Tibial nerve (tissue), 4 donors: ENCODE data around the gene HPSE2. TPM values are rescaled to one million over a fixed set of nuclear protein-coding genes. Genes with fewer than 3 reads are reported as not detected.
"Not testable (repeated sequence)": the region's sequence is repeated elsewhere in the genome, so short reads cannot be mapped to it uniquely, and the experiment has no call there.

ENCODE experiments used
- DNase-seq, 2 donors: peaks; one replicate each; pipeline ENCODE4 v3.0.0-alpha.2; 2019; ENCODE audit warnings: low spot score in 2 of 2
- H3K27ac ChIP-seq, 4 donors: fragments of 200-600 bp; sonication (generic) in 3 of 4; one replicate each; pipeline ENCODE4 v1.5.1; 2017 to 2019; ENCODE audit warnings: mild to moderate bottlenecking in 1 of 4
- H3K27me3 ChIP-seq, 2 donors: fragments of 200-600 bp; sonication (generic) in 1 of 2; one replicate each; pipeline versions ENCODE4 v1.5.1 to v1.6.0; 2017 to 2019
- H3K36me3 ChIP-seq, 3 donors: fragments of 200-600 bp; sonication (generic); one replicate each; pipeline ENCODE4 v1.5.1; 2018 to 2019
- H3K4me1 ChIP-seq, 4 donors: fragments of 200-600 bp; sonication (generic) in 3 of 4; one replicate each; pipeline ENCODE4 v1.5.1; 2017 to 2019
- H3K4me3 ChIP-seq, 4 donors: fragments of 200-600 bp; sonication (generic) in 3 of 4; one replicate each; pipeline ENCODE4 v1.5.1; 2017 to 2019; ENCODE audit warnings: mild to moderate bottlenecking in 1 of 4, moderate library complexity in 1 of 4
- H3K9me3 ChIP-seq, 4 donors: fragments of 200-600 bp; sonication (generic) in 3 of 4; one replicate each; pipeline ENCODE4 v1.5.1; 2017 to 2019
- EP300 ChIP-seq, 2 donors: sonication (generic); formaldehyde crosslinking; IDR thresholded peaks; one replicate each; pipeline ENCODE4 v1.6.1; 2017; ENCODE audit warnings: antibody characterized with exemption in 2 of 2, mild to moderate bottlenecking in 1 of 2
- POLR2A ChIP-seq, 2 donors: fragments of 450-650 bp; IDR thresholded peaks; one replicate each; pipeline ENCODE4 v1.6.1; 2017; ENCODE audit warnings: antibody characterized with exemption in 2 of 2, mild to moderate bottlenecking in 2 of 2, moderate library complexity in 2 of 2
- WGBS, 2 donors: methylation state at CpG; one replicate each; pipeline ENCODE4 v1.1.5; 2018; 5-methylcytosine and 5-hydroxymethylcytosine counted together
- total RNA-seq, 4 donors: library from RNA; depleted of rRNA; stranded (reverse); fragments of >200 nt; gene quantifications; one replicate each; pipeline ENCODE4 v1.1.0, GENCODE V29; 2016
- TF ChIP-seq, protein P1 (sequence below), 5 experiments: fragments of 200-600 bp in 3 of 5; fragments of 450-650 bp in 2 of 5; sonication (generic) in 3 of 5; IDR thresholded peaks; one replicate each; pipeline ENCODE4 v1.5.1; 2016 to 2019; ENCODE audit warnings: antibody characterized with exemption in 5 of 5, mild to moderate bottlenecking in 3 of 5, moderate library complexity in 2 of 5

HPSE2 gene
- total RNA-seq, 4 donors from 2014 or later, result 0.63 TPM; not detected in 3

DNA sequence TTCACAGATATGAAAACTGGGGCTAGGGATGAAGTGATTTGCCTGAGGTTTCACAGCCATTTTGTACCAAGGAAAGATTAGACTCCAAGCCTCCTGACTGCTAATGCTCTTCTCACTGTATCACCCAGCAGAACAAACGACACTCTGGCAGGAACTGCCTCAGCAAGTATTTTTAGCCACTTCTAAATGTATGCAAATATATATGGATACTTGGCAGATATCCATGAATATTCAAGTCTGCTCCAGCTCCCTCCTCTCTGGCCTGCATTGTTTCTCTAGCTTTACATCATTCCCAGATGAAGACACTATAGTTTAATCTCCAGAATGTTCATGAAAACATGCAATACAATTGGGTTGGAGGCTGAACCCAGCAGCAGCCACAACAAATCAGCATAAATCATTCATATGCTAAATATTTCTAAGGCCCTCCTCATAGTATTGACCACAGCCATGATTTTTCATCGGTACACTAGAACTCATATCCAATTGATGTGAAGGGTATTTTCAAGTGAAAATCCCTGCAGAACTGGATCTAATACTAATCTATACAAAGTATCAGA, 65.5 kb downstream of the HPSE2 start:
- TF ChIP-seq POLR2A (IDR thresholded peaks at IDR 0.05) (no peak), EP300 (IDR thresholded peaks at IDR 0.05) (no peak)
- TF ChIP-seq, protein P1, sequence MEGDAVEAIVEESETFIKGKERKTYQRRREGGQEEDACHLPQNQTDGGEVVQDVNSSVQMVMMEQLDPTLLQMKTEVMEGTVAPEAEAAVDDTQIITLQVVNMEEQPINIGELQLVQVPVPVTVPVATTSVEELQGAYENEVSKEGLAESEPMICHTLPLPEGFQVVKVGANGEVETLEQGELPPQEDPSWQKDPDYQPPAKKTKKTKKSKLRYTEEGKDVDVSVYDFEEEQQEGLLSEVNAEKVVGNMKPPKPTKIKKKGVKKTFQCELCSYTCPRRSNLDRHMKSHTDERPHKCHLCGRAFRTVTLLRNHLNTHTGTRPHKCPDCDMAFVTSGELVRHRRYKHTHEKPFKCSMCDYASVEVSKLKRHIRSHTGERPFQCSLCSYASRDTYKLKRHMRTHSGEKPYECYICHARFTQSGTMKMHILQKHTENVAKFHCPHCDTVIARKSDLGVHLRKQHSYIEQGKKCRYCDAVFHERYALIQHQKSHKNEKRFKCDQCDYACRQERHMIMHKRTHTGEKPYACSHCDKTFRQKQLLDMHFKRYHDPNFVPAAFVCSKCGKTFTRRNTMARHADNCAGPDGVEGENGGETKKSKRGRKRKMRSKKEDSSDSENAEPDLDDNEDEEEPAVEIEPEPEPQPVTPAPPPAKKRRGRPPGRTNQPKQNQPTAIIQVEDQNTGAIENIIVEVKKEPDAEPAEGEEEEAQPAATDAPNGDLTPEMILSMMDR (IDR thresholded peaks at IDR 0.05), result no peak
- Histone ChIP-seq H3K27me3 (no peaks in the 10 kb centered on the region), H3K36me3 (no peaks in the 10 kb centered on the region), H3K9me3 (no peaks in the 10 kb centered on the region), H3K4me1 (no peaks in the 10 kb centered on the region), H3K27ac (no peak overlapping the region), H3K4me3 (no peak overlapping the region)
- no peak for DNase-seq
- 38 to 46% methylated on average over 2 of the region's 2 CpGs for WGBS, 2 donors

DNA sequence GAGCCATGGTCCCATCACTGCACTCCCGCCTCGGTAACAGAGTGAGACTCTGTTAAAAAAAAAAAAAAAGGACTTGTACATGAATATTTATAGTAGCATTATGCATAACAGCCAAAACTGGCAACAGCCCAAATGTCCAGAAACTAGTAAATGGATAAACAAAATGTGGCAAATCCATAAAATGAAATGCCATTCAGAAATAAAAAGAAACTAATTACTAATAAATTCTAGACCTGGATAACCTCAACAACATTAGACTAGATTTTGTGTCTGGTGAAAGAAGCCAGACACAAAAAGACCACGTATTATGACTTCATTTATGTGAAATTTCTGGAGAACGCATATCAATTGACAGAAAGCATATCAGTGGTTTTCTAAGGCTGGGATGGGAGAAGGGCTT, 74.5 kb downstream of the HPSE2 start:
- Histone ChIP-seq H3K9me3 (no peaks in the 10 kb centered on the region), H3K27ac (no peak overlapping the region), H3K36me3 (no peaks in the 10 kb centered on the region), H3K4me3 (no peak overlapping the region), H3K27me3 (no peaks in the 10 kb centered on the region), H3K4me1 (no peaks in the 10 kb centered on the region)
- WGBS, 2 donors, result 66 to 67% methylated on average over 4 of the region's 4 CpGs
- TF ChIP-seq EP300 (IDR thresholded peaks at IDR 0.05) (no peak), POLR2A (IDR thresholded peaks at IDR 0.05) (no peak)
- TF ChIP-seq, protein P1 (IDR thresholded peaks at IDR 0.05), result no peak
- DNase-seq, result no peak

DNA sequence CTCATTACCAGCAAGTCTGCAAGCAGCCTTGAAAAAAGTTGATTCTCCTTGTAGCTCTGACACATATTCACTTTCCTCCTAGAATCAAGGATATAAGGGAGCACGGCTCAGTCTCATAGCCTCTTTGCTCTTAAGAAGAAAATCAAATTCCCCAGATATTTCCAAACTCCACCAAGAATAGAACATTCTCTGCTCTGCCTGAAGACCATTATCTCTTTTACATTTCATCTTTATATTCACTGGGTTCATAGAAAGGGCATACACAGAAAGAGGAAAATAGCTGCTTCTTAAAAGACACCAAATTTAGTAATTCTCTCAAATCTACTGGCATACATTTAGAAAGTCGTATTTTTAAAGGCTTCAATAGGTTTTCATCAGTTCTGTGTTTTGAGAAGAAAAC, 92.0 kb downstream of the HPSE2 start:
- no peak for DNase-seq
- Histone ChIP-seq H3K4me3 (no peak overlapping the region), H3K27ac (no peak overlapping the region), H3K4me1 (no peaks in the 10 kb centered on the region), H3K9me3 (no peaks in the 10 kb centered on the region), H3K27me3 (no peaks in the 10 kb centered on the region), H3K36me3 (no peaks in the 10 kb centered on the region)
- no peak for TF ChIP-seq POLR2A (IDR thresholded peaks at IDR 0.05)
- TF ChIP-seq, protein P1 (IDR thresholded peaks at IDR 0.05), result no peak
- TF ChIP-seq EP300 (IDR thresholded peaks at IDR 0.05), result no peak
- WGBS, 2 donors, result 19 to 21% methylated on average over 2 of the region's 2 CpGs

DNA sequence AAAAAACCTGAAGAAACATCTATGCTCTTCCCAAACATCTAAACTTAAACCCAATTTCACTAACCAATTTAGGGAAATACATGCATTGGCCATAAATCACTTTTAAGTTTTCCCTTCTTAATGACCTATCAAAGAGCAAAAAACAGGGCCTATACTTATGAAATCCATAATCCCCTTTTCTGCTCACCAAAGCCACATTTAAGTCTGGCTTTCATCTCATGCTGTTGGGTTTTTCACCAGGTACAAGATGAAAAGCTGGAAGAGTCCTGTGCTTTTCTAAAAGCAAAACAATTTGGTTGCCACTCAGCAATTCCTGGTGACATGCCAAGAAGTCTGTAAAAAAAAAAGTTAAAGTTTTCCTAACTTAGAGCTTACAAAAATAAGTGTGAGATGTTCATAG, 92.6 kb downstream of the HPSE2 start:
- H3K36me3 ChIP-seq, result no peaks in the 10 kb centered on the region
- no peak overlapping the region for H3K4me3 ChIP-seq
- no peak overlapping the region for H3K27ac ChIP-seq
- no peak for DNase-seq
- no peaks in the 10 kb centered on the region for H3K4me1 ChIP-seq
- H3K27me3 ChIP-seq, result no peaks in the 10 kb centered on the region
- H3K9me3 ChIP-seq, result no peaks in the 10 kb centered on the region
- TF ChIP-seq EP300 (IDR thresholded peaks at IDR 0.05), result no peak
- TF ChIP-seq, protein P1 (IDR thresholded peaks at IDR 0.05), result no peak
- TF ChIP-seq POLR2A (IDR thresholded peaks at IDR 0.05), result no peak

DNA sequence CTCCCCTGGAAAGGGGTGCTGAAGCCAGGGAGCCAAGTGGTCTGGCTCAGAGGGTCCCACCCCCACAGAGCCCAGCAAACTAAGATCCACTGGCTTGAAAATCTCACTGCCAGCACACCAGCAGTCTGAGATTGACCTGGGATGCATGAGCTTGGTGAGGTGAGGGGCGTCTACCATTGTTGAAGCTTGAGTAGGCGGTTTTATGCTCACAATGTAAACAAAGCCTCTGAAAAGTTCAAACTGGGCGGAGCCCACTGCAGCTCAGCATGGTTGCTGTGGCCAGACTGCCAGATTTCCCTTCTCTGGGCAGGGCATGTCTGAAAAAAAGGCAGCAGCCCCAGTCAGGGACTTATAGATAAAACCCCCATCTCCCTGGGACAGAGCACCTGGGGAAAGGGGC, 102.8 kb downstream of the HPSE2 start:
- H3K27ac ChIP-seq, H3K4me1 ChIP-seq, H3K9me3 ChIP-seq, H3K27me3 ChIP-seq, H3K4me3 ChIP-seq, DNase-seq, H3K36me3 ChIP-seq: not testable (repeated sequence)
- WGBS, 2 donors, result 48 to 49% methylated on average over 3 of the region's 3 CpGs

DNA sequence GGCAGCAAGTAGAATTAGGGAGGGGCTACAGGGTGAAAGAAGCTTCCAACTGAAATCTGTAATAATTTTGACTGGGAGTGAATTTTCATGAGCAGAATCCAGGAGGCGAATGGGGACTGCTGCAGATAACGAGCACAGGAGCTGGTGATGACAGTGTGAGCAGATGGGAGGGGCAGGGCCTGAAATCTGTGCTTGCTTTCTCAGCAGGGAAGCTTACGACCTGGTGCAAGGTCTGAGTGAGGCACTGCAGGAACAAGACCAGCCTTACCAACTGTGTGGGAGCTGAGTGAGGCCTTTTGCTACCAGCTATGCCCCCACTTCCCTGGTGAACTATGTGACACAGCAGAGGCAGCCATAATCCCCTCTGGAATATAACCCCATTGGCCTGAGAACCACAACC, 109.8 kb downstream of the HPSE2 start:
- TF ChIP-seq EP300 (IDR thresholded peaks at IDR 0.05), result no peak
- TF ChIP-seq POLR2A (IDR thresholded peaks at IDR 0.05), result no peak
- TF ChIP-seq, protein P1 (IDR thresholded peaks at IDR 0.05), result no peak
- Histone ChIP-seq H3K27ac (no peak overlapping the region), H3K4me3 (no peak overlapping the region), H3K27me3 (no peaks in the 10 kb centered on the region), H3K36me3 (no peaks in the 10 kb centered on the region), H3K9me3 (peaks cover 0 to 33% (median 0%) of the 10 kb centered on the region in 4 donors), H3K4me1 (no peaks in the 10 kb centered on the region)
- 46 to 60% methylated on average over 3 of the region's 3 CpGs for WGBS, 2 donors
- no peak for DNase-seq
